SK-N-SH (cell line): Measurements from ENCODE around the gene TMX4.

Experiments
- CTCF ChIP-seq: fragments of 200-600 bp; sonication (generic); IDR thresholded peaks from 2 replicates; pipeline ENCODE4 v1.6.1; 2017; ENCODE audit warnings: antibody characterized with exemption, mild to moderate bottlenecking, moderate library complexity
- EZH2phosphoT487 ChIP-seq: fragments of 200-600 bp; sonication (generic); IDR thresholded peaks from 2 replicates; pipeline ENCODE4 v1.6.1; 2017; ENCODE audit warnings: low read depth, mixed run types, mild to moderate bottlenecking, antibody characterized with exemption, moderate library complexity, borderline replicate concordance
- JUND ChIP-seq: IDR thresholded peaks from 2 replicates; pipeline ENCODE4 v1.4.0; 2012
- RCOR1 ChIP-seq: fragments of 150-350 bp; IDR thresholded peaks from 2 replicates; pipeline ENCODE4 v1.6.1; 2017; ENCODE audit warnings: antibody characterized with exemption, low read length
- SMC3 ChIP-seq: IDR thresholded peaks from 2 replicates; pipeline ENCODE4 v1.6.1; 2012; ENCODE audit warnings: low read depth, low read length, improper control_type of control experiment
- TAF1 ChIP-seq: IDR thresholded peaks from 2 replicates; pipeline ENCODE4 v1.6.1; 2012; ENCODE audit warnings: low read depth, mild to moderate bottlenecking, low read length, moderate library complexity, borderline replicate concordance

- TF ChIP-seq JUND, result no peak
- no peak for TF ChIP-seq EZH2phosphoT487
- TF ChIP-seq CTCF, result no peak
- no peak for TF ChIP-seq RCOR1
- TF ChIP-seq SMC3, result no peak
- TF ChIP-seq TAF1, result no peak
Measured at GRCh38 chr20:8039042-8039441, 19.5 kb upstream of the TMX4 start.
